Measurements from ENCODE around the gene RPL10A. TPM values are rescaled to one million over a fixed set of nuclear protein-coding genes. Genes with fewer than 3 reads are reported as not detected.
A peak's percentile ranks its signal among the peaks of the same experiment; 100 is the strongest.

The RPL10A gene
- total RNA-seq, 1 experiment from 2014 or later, result 1,521 TPM

GRCh38 chr6:35491558-35492257, 23.5 kb downstream of the RPL10A start:
- no peak for DNase-seq (ENCODE audit: low spot score)

- no peak for DNase-seq (ENCODE audit: low spot score)
Observed at GRCh38 chr6:35492258-35492973, 24.2 kb downstream of the RPL10A start.

- DNase-seq (ENCODE audit: low spot score), result no peak
Observed at GRCh38 chr6:35492974-35493284, 24.7 kb downstream of the RPL10A start.

- DNase-seq (ENCODE audit: low spot score), result no peak
Observed at GRCh38 chr6:35493307-35493983, 25.2 kb downstream of the RPL10A start.

- no peak for DNase-seq (ENCODE audit: low spot score)
Observed at GRCh38 chr6:35494161-35494563, 26.0 kb downstream of the RPL10A start.

- no peak for DNase-seq (ENCODE audit: low spot score)
Observed at GRCh38 chr6:35495258-35496035, 27.2 kb downstream of the RPL10A start.

- no peak for DNase-seq (ENCODE audit: low spot score)
Observed at GRCh38 chr6:35496036-35496840, 28.0 kb downstream of the RPL10A start.

GRCh38 chr6:35496841-35497570, 28.8 kb downstream of the RPL10A start, which contains the start of gene TEAD3:
TSS of gene TEAD3 (minus strand) at chr6:35497079.
- peak; percentile 41 for DNase-seq (ENCODE audit: low spot score)

- DNase-seq (ENCODE audit: low spot score), result peak; percentile 82
Observed at GRCh38 chr6:35497571-35498421, 29.6 kb downstream of the RPL10A start.

GRCh38 chr6:35498422-35499067, 30.3 kb downstream of the RPL10A start:
- no peak for DNase-seq (ENCODE audit: low spot score)

GRCh38 chr6:35499372-35499771, 31.2 kb downstream of the RPL10A start:
- DNase-seq (ENCODE audit: low spot score), result no peak

- DNase-seq (ENCODE audit: low spot score), result peak; percentile 34
Observed at GRCh38 chr6:35500782-35501181, 32.6 kb downstream of the RPL10A start.

GRCh38 chr6:35501784-35502183, 33.6 kb downstream of the RPL10A start:
- no peak for DNase-seq (ENCODE audit: low spot score)

- DNase-seq (ENCODE audit: low spot score), result no peak
Observed at GRCh38 chr6:35503534-35503933, 35.3 kb downstream of the RPL10A start.

GRCh38 chr6:35505999-35506412, 37.8 kb downstream of the RPL10A start:
- DNase-seq (ENCODE audit: low spot score), result no peak

- DNase-seq (ENCODE audit: low spot score), result no peak
Observed at GRCh38 chr6:35506536-35506935, 38.3 kb downstream of the RPL10A start.

- DNase-seq (ENCODE audit: low spot score), result no peak
Observed at GRCh38 chr6:35507221-35507620, 39.0 kb downstream of the RPL10A start.

GRCh38 chr6:35508027-35508426, 39.8 kb downstream of the RPL10A start:
- DNase-seq (ENCODE audit: low spot score), result no peak

GRCh38 chr6:35508542-35508941, 40.3 kb downstream of the RPL10A start:
- DNase-seq (ENCODE audit: low spot score), result no peak

Measured in H4 (cell line).